ENCODE data around the gene FBN1.

FBN1 gene

DNA sequence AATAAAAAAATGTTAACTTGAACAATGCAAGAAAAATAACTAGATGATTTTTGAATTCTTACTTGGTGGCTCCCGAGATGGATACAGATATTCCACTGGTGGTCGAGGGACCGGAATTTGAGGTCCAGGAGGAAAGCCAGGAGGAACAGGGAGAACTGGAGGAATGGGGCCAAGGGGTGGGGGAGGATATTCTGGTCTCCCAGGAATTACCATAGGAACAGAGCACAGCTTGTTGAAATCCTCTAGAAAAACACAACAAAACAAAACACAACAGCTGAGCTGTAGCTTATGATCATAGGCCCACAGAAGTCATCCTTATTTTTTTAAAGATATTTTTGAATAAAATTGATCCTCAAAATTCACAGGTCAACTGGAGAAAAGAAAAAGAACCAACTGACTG, 129.4 kb downstream of the FBN1 start:
- TF ChIP-seq, protein P1, sequence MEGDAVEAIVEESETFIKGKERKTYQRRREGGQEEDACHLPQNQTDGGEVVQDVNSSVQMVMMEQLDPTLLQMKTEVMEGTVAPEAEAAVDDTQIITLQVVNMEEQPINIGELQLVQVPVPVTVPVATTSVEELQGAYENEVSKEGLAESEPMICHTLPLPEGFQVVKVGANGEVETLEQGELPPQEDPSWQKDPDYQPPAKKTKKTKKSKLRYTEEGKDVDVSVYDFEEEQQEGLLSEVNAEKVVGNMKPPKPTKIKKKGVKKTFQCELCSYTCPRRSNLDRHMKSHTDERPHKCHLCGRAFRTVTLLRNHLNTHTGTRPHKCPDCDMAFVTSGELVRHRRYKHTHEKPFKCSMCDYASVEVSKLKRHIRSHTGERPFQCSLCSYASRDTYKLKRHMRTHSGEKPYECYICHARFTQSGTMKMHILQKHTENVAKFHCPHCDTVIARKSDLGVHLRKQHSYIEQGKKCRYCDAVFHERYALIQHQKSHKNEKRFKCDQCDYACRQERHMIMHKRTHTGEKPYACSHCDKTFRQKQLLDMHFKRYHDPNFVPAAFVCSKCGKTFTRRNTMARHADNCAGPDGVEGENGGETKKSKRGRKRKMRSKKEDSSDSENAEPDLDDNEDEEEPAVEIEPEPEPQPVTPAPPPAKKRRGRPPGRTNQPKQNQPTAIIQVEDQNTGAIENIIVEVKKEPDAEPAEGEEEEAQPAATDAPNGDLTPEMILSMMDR (IDR thresholded peaks at IDR 0.05; ENCODE audit: extremely low read depth, missing control alignments), result no peak
- no peak for DNase-seq (ENCODE audit: low spot score)

DNA sequence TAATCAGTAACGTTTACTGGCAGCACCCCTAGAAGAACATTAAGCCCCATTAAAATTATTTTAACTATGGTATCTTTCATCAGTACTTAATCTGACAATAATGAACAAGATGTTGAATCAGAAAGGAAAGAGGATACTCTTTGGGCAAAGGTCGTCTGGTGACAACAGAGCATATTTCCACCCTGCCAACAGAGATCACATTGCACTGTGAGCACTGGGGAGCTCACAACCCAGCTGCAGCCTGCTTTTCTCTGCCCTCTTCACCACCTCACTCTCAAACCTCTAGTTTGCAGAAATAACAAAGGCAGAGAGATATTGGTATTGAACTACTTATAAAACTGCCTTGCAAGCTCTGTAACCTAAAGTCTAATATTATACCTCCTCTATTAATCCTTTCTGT, 130.0 kb downstream of the FBN1 start:
- TF ChIP-seq, protein P1 (IDR thresholded peaks at IDR 0.05; ENCODE audit: extremely low read depth, missing control alignments), result no peak
- DNase-seq (ENCODE audit: low spot score), result no peak

DNA sequence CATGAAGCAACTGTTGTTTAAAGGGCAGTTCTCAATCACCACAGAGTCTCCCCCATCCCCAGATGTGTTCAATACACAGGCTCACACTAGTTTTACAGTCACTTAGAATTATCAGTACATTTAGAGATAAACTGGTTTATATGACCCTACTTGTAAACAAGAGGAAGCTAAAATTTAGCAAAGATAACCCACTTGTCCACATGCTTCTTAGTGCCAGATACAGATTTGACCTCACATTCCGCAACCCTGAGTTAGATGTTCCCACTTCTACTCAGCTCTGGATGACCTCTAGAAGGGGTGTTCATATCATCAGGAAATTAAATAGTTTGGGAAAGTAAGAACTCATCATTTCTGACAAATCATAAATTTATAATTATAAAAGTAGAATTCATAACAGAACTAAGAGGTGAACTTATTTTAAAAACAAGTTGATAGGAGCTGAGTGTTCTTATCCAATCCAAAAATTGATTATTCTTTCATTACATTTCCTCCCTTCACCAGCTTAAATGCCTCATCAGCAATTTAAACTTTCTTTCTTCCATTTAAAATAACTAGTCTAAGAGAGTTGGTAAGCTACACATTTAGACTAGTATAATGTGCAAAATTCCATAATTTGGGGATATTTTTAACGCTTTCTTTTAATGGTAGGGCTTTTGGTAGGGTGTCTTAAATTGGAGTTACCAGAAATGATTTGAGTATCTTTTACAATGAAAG, 131.2 kb downstream of the FBN1 start:
- TF ChIP-seq, protein P1 (IDR thresholded peaks at IDR 0.05; ENCODE audit: extremely low read depth, missing control alignments), result no peak

DNA sequence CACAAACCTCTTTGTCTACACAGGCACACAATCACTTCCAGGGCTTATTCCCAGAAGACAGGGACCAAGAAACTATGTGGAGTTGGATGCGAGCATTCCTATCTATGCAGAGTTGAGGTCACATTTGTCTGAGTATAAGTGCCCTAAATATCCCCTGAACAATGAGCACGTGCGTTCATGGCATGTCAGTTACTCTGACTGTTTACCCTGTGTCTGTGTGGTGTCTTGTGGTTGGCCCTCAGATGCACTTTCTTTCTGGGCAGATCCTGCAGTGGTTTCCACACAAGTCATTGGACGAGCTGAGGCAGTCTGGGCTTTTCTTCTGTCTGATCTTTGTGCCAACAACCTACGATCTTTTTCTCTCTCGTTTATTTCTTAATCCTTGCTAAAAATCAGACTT, 134.5 kb downstream of the FBN1 start:
- no peak for DNase-seq (ENCODE audit: low spot score)
- TF ChIP-seq, protein P1 (IDR thresholded peaks at IDR 0.05; ENCODE audit: extremely low read depth, missing control alignments), result no peak

More for the DNA sequence above, 131.2 kb downstream of the FBN1 start:
- no peak for DNase-seq (ENCODE audit: low spot score)

DNA sequence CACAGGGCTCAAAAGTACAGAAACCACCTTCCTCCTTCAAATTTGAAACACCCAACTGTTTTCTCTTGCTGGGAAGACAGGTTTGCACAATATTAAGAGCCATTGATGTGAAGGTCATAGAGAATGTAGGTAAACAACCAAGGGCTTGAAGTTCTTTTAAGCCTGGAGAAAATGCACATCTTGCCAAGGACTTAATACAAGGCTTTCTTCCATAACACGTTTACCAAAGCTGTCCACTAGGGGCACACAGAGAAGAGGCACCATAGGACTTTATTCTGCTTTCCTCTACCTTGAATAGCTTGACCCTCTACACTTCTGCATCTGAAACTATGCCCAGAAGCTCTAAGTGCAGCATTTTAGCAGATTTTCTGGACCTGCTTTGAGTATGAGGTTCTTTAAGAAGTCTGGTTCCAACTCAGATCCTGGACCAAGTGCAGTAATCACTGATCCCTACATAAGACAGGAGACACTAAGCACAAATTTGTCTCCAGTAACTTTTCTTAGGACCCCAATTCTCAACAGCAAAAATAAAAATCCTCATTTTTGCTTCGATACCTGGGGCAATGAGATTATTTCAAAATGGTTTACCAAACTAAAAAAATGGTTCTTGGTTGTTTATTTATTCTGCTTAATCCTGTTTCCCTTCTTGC, 138.0 kb downstream of the FBN1 start:
- TF ChIP-seq, protein P1 (IDR thresholded peaks at IDR 0.05; ENCODE audit: extremely low read depth, missing control alignments), result peak; percentile 63
- DNase-seq (ENCODE audit: low spot score), result peak; percentile 39

DNA sequence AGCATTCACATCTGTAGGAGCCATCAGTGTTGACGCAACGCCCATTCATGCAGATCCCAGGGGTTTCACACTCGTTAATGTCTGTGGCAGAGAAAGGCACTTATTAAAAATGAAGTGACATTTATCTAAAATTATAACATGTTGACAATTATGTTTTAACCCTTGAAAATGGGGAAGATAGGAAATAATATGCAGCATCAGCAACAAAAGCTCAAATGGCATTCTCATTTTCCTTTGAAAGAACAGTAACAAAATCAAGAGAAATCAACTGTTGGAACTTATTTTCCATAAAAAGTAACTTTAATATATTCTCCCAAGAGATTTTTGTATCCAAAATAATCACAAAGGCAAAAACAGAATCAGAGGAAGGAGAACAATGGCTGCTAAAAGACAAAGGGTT, 140.4 kb downstream of the FBN1 start:
- TF ChIP-seq, protein P1 (IDR thresholded peaks at IDR 0.05; ENCODE audit: extremely low read depth, missing control alignments), result no peak
- DNase-seq (ENCODE audit: low spot score), result no peak

DNA sequence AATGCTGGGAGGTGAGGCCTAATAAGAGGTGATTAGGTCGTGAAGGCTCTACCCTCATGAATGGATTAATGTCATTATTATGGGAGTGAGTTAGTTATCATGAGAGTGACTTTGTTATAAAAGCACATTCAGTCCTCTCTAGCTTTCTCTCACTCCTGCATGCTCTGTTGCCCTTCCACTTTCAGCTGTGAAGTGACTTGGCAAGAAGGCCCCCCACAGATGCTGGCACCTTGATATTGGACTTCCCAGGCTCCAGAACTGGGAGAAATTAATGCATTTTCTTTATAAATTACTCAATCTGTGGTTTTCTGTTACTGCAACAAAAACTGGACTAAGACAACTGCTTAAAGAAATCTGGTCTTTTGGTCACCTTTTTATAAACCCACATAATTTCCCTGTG, 144.3 kb downstream of the FBN1 start:
- TF ChIP-seq, protein P1 (IDR thresholded peaks at IDR 0.05; ENCODE audit: extremely low read depth, missing control alignments), result no peak
- DNase-seq (ENCODE audit: low spot score), result no peak
